Sigmoid colon (tissue), 4 donors: ENCODE data around the gene DCTN1.

Source experiments
- CTCF ChIP-seq, 4 experiments: fragments of 450-650 bp in 3 of 4; fragments of 200-600 bp in 1 of 4; IDR thresholded peaks; one replicate each; pipeline ENCODE4 v1.5.1; 2016 to 2019; ENCODE audit warnings: antibody characterized with exemption in 4 of 4, mild to moderate bottlenecking in 3 of 4, moderate library complexity in 2 of 4
- EP300 ChIP-seq, 4 donors: sonication (generic); formaldehyde crosslinking; IDR thresholded peaks; one replicate each; pipeline ENCODE4 v1.6.1; 2017; ENCODE audit warnings: antibody characterized with exemption in 4 of 4
- POLR2A ChIP-seq, 2 donors: fragments of 450-650 bp; IDR thresholded peaks; one replicate each; pipeline ENCODE4 v1.6.1; 2016; ENCODE audit warnings: antibody characterized with exemption in 2 of 2, mild to moderate bottlenecking in 2 of 2, moderate library complexity in 2 of 2
- POLR2AphosphoS5 ChIP-seq, 4 donors: sonication (generic); formaldehyde crosslinking; IDR thresholded peaks; one replicate each; pipeline ENCODE4 v1.6.1; 2017; ENCODE audit warnings: antibody characterized with exemption in 4 of 4

- no peak for TF ChIP-seq CTCF (IDR thresholded peaks at IDR 0.05)
- no peak for TF ChIP-seq POLR2AphosphoS5 (IDR thresholded peaks at IDR 0.05)
- TF ChIP-seq EP300 (IDR thresholded peaks at IDR 0.05), result no peak
- no peak for TF ChIP-seq POLR2A (IDR thresholded peaks at IDR 0.05)
These were observed 12.3 kb upstream of the DCTN1 start for GRCh38 chr2:74392449-74392743.
